Eye (tissue), 1 donor: Measurements from ENCODE around the gene HPX.

Source experiments
- DNase-seq: peaks from one replicate; pipeline ENCODE4 v3.0.0-alpha.2; 2015

The HPX gene

DNA sequence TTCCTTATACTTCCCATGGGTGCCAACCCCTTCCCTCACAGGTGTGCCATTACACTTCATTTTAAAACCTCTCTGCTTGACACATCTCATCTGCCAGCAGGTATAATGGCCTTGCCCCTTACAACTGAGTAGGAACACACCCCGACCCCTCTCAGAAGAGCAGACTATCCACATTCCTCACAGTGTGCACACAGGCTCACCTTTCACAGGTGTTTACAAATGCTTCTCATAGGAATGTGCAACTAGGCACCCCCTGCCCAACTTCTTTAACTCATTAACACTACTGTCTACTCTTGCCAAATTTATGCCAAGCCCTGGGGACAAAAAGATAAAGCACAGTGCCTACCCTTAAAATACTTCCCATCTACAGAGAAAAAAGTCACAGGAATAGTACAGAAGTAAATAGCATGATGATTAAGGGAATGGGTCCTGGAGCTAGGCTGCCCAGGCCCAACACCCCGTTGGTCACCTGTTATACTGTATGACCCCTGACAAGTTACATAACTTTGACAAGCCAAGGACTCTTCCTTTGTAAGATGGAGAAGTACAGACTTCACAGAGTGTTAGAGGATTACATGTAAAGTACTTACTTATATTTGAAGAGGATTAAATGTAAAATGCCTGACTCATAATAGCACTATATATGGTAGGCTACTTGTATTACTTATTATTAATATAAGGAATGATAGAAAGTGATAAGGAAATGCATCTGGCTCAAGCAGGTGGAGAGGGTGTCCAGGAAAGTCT is 17.7 kb upstream of the HPX start:
- no peak for DNase-seq

DNA sequence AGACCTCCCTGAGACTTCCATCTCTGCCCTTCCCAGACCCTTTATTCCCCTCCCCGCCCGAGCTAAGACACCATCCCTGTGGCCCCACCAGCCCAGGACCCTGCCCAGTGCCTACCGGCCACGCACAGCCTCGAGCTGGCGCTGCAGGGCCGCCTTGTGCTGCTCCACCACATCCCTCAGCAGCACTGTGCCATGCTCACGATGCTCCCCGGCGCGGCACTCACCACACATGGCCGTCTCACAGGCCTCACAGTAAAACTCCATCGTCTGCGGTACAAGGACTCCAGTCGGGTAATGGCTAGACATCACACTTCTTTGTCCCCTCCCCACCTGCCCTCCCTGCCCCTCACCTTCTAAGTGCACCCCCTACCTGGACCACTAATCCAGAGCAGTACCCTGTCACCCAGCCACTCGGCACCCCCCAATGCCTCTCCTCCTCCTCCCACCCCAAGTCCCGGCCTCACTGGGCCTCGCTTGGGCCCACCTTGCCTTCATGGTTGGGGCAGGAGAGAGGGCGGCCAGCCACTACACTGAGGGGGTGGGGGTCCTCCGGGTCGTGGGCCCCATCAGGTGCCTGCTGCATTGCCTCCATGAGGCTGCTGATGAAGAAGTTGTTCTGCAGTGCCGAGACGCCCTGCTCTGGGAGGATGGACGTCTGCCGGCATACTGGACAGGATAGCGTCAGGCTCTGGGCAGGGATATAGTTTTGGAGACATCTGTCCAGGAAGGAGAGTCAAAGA is 17.0 kb upstream of the HPX start:
- no peak for DNase-seq

DNA sequence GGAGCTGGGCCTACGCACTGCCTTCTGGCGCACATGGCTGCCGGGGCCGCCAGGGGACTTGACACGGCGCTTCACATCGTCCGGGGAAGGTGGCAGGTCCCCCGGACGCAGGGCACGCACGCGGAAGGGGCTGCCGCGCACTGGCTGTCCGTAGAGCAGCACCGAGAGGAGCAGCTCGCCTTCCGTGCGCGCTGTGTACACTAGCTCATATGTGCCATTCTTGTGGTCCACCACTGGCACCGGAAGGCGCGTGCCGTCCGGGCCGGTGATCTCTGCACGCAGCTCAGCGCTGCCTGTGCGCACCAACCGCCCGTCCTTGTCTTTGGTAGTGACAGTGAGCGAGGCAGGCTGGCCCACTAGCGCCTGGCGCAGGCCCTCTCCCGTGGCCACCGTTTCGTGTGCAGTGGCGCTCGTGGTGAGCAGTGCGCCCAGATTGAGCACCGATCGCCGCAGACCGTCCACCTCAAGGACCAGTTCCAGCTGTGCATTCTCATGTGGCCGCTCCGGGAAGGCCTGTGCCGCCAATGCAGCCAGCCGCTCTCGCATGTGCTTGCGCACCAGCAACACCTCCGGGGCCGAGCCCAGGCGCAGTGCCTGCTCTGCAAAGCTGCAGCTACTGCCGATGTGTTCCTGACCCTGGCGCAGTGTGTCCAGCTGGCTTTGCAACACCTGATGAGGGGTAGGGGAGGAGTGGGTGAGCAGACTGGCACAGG is 15.7 kb upstream of the HPX start:
- no peak for DNase-seq

DNA sequence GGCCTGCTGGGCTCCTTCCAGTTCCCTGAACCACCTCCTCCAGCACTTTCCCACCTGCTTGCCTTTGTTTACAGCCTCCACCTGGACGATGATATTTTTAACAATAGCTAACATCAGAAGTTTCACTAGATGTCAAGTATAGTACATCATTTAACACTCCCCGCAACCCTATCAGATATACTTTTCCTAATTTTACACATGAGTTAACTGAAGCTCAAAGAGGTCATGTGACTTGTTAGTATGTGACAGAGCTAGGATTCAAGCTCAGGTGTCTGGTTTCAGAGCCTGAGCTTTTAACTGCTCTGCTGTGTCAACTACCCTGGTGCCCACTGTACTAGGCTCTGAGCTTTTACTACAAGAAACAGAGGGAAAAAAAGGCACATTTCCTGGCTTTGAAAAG is 14.3 kb upstream of the HPX start:
- DNase-seq, result no peak

DNA sequence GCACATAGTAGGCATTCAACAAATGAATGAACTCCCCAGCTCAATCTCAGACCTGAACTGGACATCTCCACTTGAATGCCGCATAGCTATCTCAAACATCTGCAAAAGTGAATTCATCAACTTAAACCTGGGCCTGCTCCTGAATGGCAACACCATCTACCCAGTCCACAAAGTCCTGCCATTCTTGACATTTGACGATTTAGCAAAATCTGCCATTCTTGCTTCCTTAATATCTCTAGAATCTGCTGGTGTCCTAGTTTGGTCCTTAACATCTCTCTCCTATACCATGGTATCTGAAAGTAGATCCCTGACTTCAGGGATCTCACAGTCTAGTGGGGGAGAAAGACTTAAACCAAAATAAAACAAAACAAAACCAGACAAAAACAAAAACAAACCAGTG is 12.4 kb upstream of the HPX start:
- DNase-seq, result no peak

DNA sequence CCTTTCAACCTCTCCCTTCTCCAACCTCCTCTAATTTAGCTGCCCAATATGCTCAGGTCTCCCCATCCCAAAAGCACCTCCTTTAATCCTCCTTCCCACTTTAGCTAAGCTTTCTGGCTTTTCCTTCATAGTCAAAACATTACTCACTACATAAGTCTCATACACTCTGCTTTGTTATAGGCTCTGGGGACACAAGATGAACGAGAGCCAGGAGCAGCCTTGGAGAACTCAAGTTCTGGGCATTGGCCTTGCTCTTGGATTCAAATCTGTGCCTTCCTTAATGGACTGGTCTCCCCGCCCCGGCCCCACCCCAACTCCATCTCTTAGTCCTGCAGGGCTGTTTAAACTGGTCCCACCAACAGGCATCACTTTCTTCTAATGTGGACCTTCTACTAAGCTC is 11.4 kb upstream of the HPX start:
- DNase-seq, result no peak

DNA sequence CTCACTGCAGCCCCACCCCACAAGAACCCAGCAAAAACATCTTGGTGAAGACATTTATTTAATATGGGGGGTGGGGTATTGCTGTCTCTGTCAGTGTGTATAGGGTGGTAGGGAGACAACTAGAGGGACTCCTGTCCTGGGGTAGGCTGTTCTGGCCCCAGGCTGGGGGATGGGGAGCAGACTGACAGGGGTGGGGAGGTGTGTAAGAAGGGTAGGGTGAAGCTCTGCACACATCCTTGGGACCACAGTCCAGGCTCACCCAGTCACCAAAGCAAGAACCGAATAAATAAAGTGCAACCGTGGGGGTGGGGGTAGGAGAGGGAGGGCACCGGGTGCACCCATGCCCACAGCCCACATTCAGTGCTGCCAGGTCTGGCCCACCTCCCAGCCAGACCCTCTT is 7.8 kb upstream of the HPX start:
- DNase-seq, result no peak

DNA sequence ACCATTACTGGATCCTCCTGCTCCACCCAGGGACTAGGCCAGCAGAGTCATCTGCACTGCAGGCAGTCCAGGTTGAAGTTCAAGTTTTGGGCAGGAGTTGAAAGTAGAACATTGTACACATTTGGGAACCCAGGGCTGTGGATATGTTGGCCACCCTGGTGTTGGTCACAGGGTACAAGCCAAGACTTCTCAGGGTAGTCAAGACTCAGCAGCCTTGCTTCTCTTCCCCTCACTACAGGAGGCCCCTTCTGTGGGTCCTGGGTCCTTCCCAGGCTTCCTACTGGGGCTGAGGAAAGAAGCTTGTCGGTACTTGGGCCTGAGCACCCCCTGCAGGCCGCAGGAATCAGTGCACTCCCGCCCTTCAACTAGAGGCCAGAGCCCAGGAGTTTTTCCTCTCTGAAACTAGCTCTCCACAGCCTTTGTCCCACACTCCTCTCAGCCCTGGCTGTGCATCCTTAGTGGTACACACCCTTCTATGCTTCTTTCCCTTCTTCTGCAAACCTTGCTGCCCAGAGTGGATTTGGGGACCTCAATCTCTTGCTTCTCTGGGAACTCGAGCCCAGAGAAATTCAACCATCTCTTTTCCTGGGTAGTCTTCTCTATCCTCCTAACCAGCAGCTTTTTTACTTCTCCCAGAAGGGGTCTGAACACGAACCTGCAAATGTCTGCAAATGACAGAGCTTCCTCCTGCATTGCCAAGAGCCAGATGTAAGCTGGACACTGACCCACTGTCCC is 2.6 kb upstream of the HPX start:
- DNase-seq, result peak; percentile 71

DNA sequence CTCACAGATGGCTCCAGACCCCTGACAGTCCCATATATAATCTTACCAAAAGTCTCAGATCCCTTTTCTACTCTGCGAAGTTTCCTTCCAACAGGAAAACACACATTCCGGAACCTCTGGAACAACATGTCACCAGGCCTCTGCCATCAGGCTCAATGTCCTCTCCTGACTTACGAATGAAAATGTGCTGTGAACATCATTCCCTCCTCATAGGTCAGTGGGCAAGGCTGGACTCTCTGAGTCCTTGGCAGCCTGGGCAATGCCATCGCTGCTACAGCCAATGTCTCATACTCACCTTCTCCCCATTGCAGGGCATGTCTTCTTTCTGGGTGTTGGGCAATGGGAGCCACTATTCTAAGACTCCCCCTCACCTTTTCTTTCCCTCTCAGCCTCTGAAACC is 1.7 kb upstream of the HPX start:
- DNase-seq, result no peak

DNA sequence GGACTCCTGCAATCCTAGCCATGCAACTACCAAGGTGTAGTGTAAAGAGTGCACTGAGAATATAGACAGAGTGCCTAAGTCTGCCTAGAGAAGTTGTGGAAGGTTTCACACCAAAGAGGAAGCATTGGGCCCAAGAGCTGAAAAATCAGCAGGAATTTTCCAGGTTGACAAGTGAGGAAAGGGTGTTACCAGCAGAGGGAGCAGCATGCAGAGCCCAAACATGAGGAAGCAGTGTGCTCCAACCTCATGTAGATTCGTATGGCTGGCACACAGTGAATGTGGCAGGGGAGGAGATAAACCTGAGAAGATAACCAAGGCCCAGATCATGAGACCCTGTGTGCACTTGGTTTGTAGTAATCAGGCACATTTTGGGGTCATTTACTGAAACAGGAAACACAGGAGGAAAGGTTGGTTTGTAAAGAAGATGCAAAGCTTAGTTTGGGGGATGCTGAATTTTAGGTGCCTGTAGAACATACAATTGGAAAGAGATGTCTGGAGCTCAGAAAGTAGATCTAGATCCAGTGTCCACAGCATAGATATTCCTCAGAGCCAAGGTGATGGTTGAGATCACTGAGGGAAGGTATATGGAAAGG is 1.7 kb downstream of the HPX start:
- DNase-seq, result peak; percentile 70

DNA sequence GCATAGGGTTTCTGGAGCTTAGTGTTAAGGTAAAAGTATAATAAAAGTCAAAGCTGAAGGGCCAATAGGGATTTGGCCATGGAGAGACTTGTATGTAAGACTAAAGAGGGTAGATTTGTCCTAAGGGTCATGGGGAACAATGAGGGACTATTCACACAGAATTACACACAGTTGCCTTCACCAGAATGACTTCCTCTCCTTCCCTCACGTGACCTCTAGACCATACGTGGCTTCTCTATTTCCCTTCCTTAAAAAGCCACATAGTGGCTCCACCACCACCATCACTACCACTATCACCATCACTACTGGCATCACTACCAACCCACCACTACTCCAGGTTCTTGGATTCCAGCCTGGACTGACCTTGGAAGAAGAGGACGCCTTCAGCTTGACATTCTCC is 2.8 kb downstream of the HPX start:
- no peak for DNase-seq

DNA sequence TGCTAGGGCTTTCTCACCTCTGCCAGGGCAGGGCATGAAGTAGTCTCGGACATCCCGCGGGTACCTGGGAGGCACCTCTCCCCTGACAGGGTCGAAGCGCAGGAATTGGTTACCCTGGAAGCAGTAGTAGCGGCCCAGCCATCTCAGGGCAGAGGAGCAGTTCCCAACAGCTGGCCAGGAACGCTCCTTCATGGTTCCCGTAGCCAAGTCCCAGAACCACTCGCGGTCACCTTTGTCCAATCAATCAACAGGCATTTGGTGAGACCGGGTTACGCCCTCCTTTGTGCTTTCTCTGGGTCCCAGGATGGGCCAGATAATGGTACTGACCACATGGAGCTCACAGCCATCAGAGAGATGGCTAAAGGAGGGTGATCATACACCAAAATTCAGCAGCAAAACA is 3.4 kb downstream of the HPX start:
- DNase-seq, result no peak

DNA sequence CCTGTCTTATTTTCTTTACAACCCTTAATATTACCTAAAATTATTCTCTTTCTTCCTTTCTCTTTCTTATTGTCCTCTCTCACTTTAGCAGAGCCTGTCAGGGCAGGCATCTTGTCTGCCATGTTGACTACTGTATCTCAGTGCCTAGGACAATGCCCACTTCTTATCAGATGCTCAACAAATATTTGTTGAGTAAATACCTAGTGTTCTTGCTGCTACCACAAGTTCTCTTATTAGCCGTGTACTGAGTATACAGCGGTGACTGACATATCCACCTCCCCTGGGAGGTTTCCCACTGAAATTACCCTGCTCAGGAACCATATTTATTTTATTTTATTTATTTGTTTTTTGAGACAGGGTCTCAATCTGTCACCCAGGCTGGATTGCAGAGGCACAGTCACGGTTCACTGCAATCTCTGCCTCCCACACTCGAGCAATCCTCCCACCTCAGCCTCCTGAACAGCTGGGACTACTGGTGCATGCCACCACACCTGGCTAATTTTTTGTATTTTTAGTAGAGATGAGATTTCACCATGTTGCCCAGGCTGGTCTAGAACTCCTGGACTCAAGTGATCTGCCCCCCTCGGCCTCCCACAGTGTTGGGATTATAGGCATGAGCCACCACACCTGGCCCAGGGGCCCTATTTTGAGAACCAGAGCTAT is 6.7 kb downstream of the HPX start:
- no peak for DNase-seq

DNA sequence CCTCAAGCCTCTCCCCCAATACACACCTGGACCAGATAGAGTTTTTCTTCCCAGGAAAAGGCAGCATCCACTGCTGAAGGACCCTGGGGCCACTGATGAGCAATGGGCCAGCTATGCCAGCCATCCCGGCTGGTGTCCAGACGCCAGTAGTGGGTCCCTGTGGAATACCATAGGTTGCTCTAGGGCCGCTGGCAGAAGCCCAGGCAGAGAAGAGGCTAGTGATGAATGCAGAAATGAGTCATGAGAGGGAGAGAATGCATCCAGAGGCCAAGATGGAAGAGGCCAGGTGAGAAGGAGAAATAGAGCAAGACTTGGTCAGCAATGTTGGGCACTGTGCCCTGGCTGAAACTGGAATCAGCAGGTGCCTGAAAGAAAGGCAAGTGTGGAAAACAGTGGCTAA is 8.9 kb downstream of the HPX start:
- DNase-seq, result no peak

DNA sequence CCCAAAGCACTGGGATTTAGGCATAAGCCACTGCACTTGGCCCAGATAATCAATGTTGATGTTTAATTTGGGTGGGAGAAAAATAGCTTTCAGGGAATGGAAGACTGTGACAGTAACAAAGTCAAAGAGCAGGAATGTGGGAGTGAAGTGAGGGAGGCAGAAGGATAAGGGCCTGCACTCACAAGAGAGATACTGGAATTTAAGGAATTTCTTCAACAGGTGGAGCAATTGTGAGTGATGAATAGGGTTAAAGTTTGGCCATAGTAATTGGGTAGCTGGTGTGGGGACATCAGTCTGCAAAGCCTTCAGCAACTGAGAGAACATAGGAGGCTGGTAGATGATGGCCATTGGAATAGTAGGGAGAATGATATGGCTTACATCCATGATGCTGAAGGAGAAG is 13.3 kb downstream of the HPX start:
- DNase-seq, result no peak

DNA sequence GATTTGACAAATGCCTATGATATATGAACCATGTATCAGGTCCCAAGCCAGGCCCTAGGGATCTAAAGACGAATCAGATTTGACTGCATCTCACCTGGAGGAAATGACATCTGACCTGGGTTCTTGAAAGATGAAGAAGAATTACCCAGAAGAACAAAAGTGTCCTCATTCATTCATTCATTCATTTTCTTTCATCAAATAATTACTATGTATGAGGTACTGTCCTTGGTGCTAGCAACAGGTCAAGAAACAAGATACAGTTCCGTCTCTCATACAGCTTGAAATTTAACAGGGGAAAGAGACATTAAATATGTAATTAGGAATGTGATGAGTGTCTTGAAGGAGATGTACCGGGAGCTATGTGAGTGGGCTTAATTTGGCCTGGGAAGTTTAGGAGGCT is 20.1 kb downstream of the HPX start:
- DNase-seq, result no peak

DNA sequence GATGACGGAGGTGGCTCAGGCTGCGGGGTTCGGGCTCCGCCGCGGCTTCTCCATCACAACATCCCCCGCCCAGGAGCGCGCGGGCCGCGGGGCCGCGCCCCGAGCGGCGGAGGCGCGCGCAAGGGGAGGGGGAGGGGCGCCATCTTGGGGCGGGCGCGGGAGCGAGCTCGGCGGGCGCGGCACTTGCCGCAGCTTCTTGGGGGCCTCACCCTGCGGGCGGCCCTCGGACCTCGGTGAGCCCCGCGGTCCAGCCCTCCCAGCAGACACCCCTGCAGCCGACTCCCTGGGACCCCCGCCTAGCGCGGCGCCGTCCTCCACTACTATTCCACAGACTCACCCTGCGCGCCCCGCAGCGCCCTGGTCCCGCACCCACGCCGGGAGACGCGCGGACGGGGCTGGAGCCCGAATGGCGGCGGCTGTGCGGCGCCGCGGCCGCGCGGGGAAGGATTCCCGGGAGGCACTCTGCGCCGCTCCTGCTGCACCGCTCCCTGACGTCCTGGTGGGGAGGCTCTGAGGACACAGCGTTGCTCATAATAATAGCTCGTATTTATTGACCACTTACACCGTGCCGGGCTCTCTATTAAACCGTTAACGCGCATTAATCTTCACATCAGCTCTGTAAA is 21.7 kb downstream of the HPX start, which contains the start of gene APBB1:
Gene APBB1, minus strand, starts transcription at position 86 of the 623 bp plus-strand sequence. CDS start 7,747 bp downstream, outside the sequence.
- DNase-seq, result peak; percentile 94

DNA sequence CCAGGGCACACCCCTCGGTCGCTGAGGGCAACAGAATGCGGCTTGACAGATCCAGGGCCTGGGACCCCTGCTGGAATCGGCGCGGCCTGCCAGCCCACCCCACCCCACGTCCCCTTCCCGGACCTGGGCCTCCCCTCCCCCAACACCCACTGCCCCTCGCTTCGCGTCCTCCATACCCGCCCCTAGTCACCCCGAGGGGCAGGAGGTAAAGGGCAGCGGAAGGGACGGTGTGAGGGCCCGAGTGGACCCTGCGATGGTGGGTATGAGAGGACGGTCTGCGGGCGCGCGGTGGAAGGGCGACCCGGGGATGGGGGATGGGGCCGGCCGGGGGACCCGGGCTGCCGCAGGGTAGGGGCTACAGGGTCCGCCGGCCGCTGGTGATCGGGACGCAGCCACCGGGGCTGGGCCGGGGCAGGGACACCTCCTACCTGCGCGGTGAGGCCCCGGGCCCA is 22.2 kb downstream of the HPX start:
- no peak for DNase-seq

DNA sequence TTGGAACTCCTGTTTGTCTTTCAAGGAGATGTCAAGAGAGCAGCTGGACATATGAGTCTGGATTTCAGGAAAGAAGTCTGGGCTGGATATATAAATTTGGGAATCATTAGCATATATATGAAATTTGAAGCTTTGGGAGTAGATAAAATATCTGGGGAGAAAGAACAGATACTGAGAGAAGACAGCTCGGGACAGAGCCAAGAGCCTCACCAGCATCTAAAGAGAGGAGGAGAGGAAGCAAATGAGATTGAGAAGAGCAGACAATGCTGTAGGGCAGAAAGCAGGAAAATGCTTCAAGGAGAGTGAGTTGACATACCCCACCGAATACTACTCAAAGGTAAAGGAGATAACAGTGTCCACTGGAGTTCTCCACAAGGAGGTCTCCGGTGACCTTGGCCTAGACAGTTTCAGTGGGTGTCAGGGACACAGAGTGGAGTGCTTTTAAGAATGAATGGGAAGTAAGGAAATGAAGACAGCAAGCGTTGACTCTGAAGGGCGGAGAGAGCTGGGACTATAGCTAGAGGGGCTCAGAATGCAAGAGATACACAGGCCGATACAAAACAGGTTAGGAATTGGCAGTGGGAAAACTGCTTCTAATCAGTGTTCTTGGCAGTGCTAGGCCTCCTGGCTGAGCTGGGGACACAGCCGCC is 22.8 kb downstream of the HPX start:
- DNase-seq, result no peak

DNA sequence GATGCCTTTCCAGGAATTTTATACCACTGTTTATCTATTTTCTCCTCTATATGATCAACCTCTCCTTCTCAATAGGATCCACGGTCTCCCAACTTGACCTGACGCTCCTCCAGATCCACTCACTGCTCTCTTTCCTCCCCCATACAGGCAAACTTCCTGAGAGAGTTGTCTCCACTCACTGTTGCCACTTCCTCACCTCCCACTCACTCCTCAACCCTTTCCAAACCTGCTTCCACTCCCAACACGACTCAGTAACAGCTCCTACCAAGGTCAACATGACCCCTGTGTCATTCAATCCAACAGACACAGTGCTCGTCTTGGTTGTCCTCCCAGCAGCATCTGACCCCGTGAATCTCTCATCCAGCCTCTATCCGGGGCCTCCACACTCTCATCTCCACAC is 25.0 kb downstream of the HPX start:
- DNase-seq, result no peak

DNA sequence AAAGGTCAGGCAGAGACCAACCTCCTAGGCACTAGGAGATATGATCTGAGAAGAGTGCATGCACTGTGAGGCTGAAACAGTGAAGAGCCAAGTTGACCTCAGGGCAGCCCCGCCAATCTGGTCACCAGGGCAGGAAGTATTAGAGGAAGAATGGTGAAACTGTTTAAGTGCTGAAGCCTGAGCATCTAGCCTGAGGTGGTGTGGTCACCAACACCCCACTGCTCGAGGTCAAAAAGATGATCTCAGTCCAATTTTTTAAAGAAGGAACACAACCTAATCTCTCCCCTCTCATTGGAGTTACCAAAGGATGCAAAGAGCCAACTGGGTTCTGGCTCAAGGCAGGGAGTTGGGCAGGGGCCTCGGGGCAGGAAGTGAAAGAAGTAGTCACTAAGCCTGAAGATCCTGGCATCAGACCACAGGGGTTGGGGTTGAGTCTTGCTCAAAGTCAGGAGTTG is 25.9 kb downstream of the HPX start:
- DNase-seq, result no peak
